CD14-positive monocyte (primary cell): Measurements from ENCODE around the gene ZNF367. TPM values are rescaled to one million over a fixed set of nuclear protein-coding genes. Genes with fewer than 3 reads are reported as not detected.

ENCODE experiments used
- DNase-seq, 3 donors: peaks; one replicate each; pipeline ENCODE4 v3.0.0-alpha.2; 2011 to 2022
- H2AFZ ChIP-seq: 2 replicates; pipeline ENCODE4 v1.6.0; 2012; ENCODE audit warnings: mild to moderate bottlenecking, low read depth, low read length, inconsistent platforms; ENCODE audit not compliant: insufficient read depth, poor library complexity, severe bottlenecking
- H3K27ac ChIP-seq, 2 donors: 1 replicate in 1 of 2; 2 replicates in 1 of 2; pipeline ENCODE4 v1.5.1; 2012 to 2013; ENCODE audit warnings: low read length in 2 of 2, control low read depth in 1 of 2, inconsistent platforms in 1 of 2, low read depth in 1 of 2, mild to moderate bottlenecking in 1 of 2
- H3K27me3 ChIP-seq, 2 donors: one replicate each; pipeline versions ENCODE4 v1.6.0 to v1.6.1; 2011 to 2013; ENCODE audit warnings: low read length in 2 of 2; ENCODE audit not compliant: control insufficient read depth in 2 of 2, insufficient read depth in 2 of 2
- H3K36me3 ChIP-seq, 2 donors: replicated peaks in 1 of 2; 1 replicate in 1 of 2; 2 replicates in 1 of 2; pipeline versions ENCODE4 v1.5.1 to v1.6.1; 2012 to 2013; ENCODE audit warnings: low read length in 2 of 2, control low read depth in 1 of 2, inconsistent platforms in 1 of 2, mild to moderate bottlenecking in 1 of 2; ENCODE audit not compliant: insufficient read depth in 2 of 2, control insufficient read depth in 1 of 2
- H3K4me1 ChIP-seq, 2 donors: 1 replicate in 1 of 2; 2 replicates in 1 of 2; pipeline versions ENCODE4 v1.5.1 to v1.6.1; 2012 to 2013; ENCODE audit warnings: low read length in 2 of 2, control low read depth in 1 of 2, inconsistent platforms in 1 of 2, mild to moderate bottlenecking in 1 of 2, moderate library complexity in 1 of 2; ENCODE audit not compliant: insufficient read depth in 2 of 2, control insufficient read depth in 1 of 2
- H3K4me2 ChIP-seq: replicated peaks from 2 replicates; pipeline ENCODE3; 2012; ENCODE audit warnings: low read length, moderate library complexity, mild to moderate bottlenecking; ENCODE audit not compliant: poor library complexity, severe bottlenecking; ENCODE audit errors: extremely low read depth
- H3K4me3 ChIP-seq, 3 experiments: fragments of 200-600 bp in 1 of 3; sonication (generic) in 1 of 3; replicated peaks in 1 of 3; 1 replicate in 2 of 3; 2 replicates in 1 of 3; pipeline ENCODE4 v1.5.1; 2011 to 2013; ENCODE audit warnings: low read length in 3 of 3, mild to moderate bottlenecking in 3 of 3, control low read depth in 2 of 3, low read depth in 2 of 3, inconsistent platforms in 1 of 3, moderate library complexity in 1 of 3
- H3K79me2 ChIP-seq: 2 replicates; pipeline ENCODE4 v1.6.0; 2012; ENCODE audit warnings: mild to moderate bottlenecking, control low read depth, inconsistent platforms, low read length, moderate library complexity; ENCODE audit not compliant: insufficient read depth
- H3K9ac ChIP-seq: 2 replicates; pipeline ENCODE4 v1.6.0; 2017; ENCODE audit warnings: low read length, mild to moderate bottlenecking; ENCODE audit not compliant: insufficient read depth, poor library complexity, severe bottlenecking
- H3K9me3 ChIP-seq, 2 donors: replicated peaks in 1 of 2; 1 replicate in 1 of 2; 2 replicates in 1 of 2; pipeline versions ENCODE4 v1.5.1 to v1.6.1; 2012 to 2013; ENCODE audit warnings: low read length in 2 of 2, control low read depth in 1 of 2; ENCODE audit not compliant: control insufficient read depth in 1 of 2, insufficient read depth in 1 of 2
- H4K20me1 ChIP-seq: 2 replicates; pipeline ENCODE4 v1.6.0; 2012; ENCODE audit warnings: mild to moderate bottlenecking, low read length, control low read depth, moderate library complexity; ENCODE audit not compliant: insufficient read depth
- H3K27ac Mint-ChIP-seq, 7 donors: one replicate each; pipeline ENCODE4 v1.8.0; 2020; ENCODE audit warnings: mild to moderate bottlenecking in 7 of 7, mixed read lengths in 7 of 7, moderate library complexity in 6 of 7, inconsistent platforms in 2 of 7
- H3K27me3 Mint-ChIP-seq, 3 donors: one replicate each; pipeline ENCODE4 v1.8.0; 2021 to 2022; ENCODE audit warnings: low read depth in 3 of 3, mild to moderate bottlenecking in 3 of 3, mixed read lengths in 3 of 3, moderate library complexity in 3 of 3, inconsistent platforms in 1 of 3
- H3K36me3 Mint-ChIP-seq, 2 donors: one replicate each; pipeline ENCODE4 v1.8.0; 2020; ENCODE audit warnings: mixed read lengths in 2 of 2, inconsistent platforms in 1 of 2, mild to moderate bottlenecking in 1 of 2
- H3K4me1 Mint-ChIP-seq: one replicate; pipeline ENCODE4 v1.8.0; 2020; ENCODE audit warnings: mild to moderate bottlenecking, mixed read lengths
- H3K4me3 Mint-ChIP-seq, 2 donors: one replicate each; pipeline ENCODE4 v1.8.0; 2020; ENCODE audit warnings: mild to moderate bottlenecking in 2 of 2, mixed read lengths in 2 of 2, moderate library complexity in 1 of 2
- H3K9me3 Mint-ChIP-seq, 7 donors: one replicate each; pipeline ENCODE4 v1.8.0; 2020 to 2022; ENCODE audit warnings: mixed read lengths in 7 of 7, mild to moderate bottlenecking in 6 of 7, moderate library complexity in 6 of 7, inconsistent platforms in 2 of 7
- WGBS: methylation state at CpG from one replicate; pipeline ENCODE4 v1.1.5; 2013; ENCODE audit warnings: missing lambda C conversion rate; ENCODE audit not compliant: insufficient coverage; 5-methylcytosine and 5-hydroxymethylcytosine counted together
- intact Hi-C, 2 donors: fragments of 100-400 bp; cut with micrococcal nuclease; formaldehyde crosslinking; loops; one replicate each; pipeline versions ENCODE4 v1.15.0 to v1.15.1; 2023
- polyA plus RNA-seq, 3 donors: library from polyadenylated mRNA; depleted of rRNA in 1 of 3; unstranded in 2 of 3; stranded (reverse) in 1 of 3; fragments of 300-500 nt in 2 of 3; fragments of >200 nt in 1 of 3; fragmentation: Illumina TruSeq in 2 of 3; gene quantifications; 1 replicate in 2 of 3; 2 replicates in 1 of 3; pipeline ENCODE4 v1.2.3, GENCODE V29; 2012 to 2021
- TF ChIP-seq, protein P1 (sequence below): fragments of 200-600 bp; IDR thresholded peaks from one replicate; pipeline ENCODE4 v1.8.0; 2022; ENCODE audit warnings: antibody characterized with exemption, mild to moderate bottlenecking

The ZNF367 gene
- polyA plus RNA-seq, 3 donors, result 0.08 to 0.21 TPM; not detected in 1

DNA sequence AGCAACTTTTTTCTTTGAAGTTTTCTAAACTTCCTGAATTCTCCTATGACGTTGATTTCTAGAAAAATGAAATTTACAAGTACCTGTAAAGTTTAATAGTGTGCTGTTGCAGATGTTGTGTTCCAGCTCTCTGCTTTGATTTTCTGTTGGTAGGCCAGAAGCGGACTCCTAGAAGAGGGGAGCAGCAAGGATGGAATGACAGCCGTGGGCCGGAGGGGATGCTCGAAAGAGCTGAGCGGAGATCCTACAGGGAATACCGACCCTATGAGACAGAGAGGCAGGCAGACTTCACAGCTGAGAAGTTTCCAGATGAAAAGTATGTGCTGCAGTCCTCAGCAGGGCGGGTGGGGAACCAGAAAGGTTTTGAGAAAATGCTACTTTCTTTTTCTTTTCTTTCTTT lies 40.1 kb upstream of the ZNF367 start:
- no peaks in the 10 kb centered on the region for H4K20me1 ChIP-seq
- no peak overlapping the region for H2AFZ ChIP-seq
- no peaks in the 10 kb centered on the region for H3K36me3 ChIP-seq
- Mint-ChIP-seq H3K4me3 (no peak overlapping the region), H3K36me3 (no peaks in the 10 kb centered on the region), H3K27ac (no peak overlapping the region), H3K4me1 (no peaks in the 10 kb centered on the region), H3K27me3 (peaks cover 0 to 16% (median 15%) of the 10 kb centered on the region in 3 donors), H3K9me3 (no peaks in the 10 kb centered on the region)
- DNase-seq, result no peak
- TF ChIP-seq, protein P1, sequence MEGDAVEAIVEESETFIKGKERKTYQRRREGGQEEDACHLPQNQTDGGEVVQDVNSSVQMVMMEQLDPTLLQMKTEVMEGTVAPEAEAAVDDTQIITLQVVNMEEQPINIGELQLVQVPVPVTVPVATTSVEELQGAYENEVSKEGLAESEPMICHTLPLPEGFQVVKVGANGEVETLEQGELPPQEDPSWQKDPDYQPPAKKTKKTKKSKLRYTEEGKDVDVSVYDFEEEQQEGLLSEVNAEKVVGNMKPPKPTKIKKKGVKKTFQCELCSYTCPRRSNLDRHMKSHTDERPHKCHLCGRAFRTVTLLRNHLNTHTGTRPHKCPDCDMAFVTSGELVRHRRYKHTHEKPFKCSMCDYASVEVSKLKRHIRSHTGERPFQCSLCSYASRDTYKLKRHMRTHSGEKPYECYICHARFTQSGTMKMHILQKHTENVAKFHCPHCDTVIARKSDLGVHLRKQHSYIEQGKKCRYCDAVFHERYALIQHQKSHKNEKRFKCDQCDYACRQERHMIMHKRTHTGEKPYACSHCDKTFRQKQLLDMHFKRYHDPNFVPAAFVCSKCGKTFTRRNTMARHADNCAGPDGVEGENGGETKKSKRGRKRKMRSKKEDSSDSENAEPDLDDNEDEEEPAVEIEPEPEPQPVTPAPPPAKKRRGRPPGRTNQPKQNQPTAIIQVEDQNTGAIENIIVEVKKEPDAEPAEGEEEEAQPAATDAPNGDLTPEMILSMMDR, result no peak
- H3K4me3 ChIP-seq, result no peak overlapping the region
- WGBS, result 92% methylated on average over 4 of the region's 8 CpGs
- H3K27ac ChIP-seq, result no peak overlapping the region
- no peaks in the 10 kb centered on the region for H3K9me3 ChIP-seq
- H3K9ac ChIP-seq, result no peak overlapping the region
- intact Hi-C loops, result no loop called here
- H3K4me1 ChIP-seq, result no peaks in the 10 kb centered on the region
- no peak overlapping the region for H3K4me2 ChIP-seq
- H3K79me2 ChIP-seq, result no peaks in the 10 kb centered on the region
- no peaks in the 10 kb centered on the region for H3K27me3 ChIP-seq

DNA sequence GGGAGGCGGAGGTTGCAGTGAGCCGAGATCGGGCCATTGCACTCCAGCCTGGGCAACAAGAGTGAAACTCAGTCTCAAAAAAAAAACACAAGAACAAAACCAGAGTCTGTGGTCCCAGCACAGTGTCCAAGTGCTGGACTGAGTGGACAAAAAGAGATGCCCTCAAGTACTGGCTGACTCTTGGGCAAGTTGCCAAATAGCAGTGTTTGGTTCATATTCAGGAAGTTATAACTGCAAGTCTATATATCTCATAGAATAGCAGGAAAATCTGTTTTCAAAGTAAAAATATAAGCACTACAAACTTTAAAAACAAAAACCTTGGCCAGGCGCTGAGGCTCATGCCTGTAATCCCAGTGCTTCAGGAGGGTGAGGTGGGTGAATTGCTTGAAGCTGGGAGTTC lies 39.1 kb upstream of the ZNF367 start:
- no peaks in the 10 kb centered on the region for H3K9me3 Mint-ChIP-seq
- Histone ChIP-seq H2AFZ (no peak overlapping the region), H3K9me3 (no peaks in the 10 kb centered on the region), H3K9ac (no peak overlapping the region), H3K27ac (no peak overlapping the region), H3K27me3 (peaks cover 0 to 6% of the 10 kb centered on the region in 2 donors), H3K4me1 (no peaks in the 10 kb centered on the region), H3K36me3 (no peaks in the 10 kb centered on the region), H3K4me3 (no peak overlapping the region), H3K79me2 (no peaks in the 10 kb centered on the region), H4K20me1 (no peaks in the 10 kb centered on the region), H3K4me2 (no peak overlapping the region)
- TF ChIP-seq, protein P1, result no peak
- no peak overlapping the region for H3K27ac Mint-ChIP-seq
- H3K4me3 Mint-ChIP-seq, result no peak overlapping the region
- H3K4me1 Mint-ChIP-seq, result no peaks in the 10 kb centered on the region
- no peak for DNase-seq
- peaks cover 4 to 26% (median 22%) of the 10 kb centered on the region in 3 donors for H3K27me3 Mint-ChIP-seq
- peaks cover 0 to 1% of the 10 kb centered on the region in 2 donors for H3K36me3 Mint-ChIP-seq
- intact Hi-C loops, result no loop called here
- 100% methylated on average over 3 of the region's 4 CpGs for WGBS
